ENCODE measurements around the gene CAPN6.

- TF ChIP-seq CTCF (IDR thresholded peaks at IDR 0.05) (no peak), EZH2 (IDR thresholded peaks at IDR 0.05) (no peak)
Observed at GRCh38 chrX:111216293-111216801, 53.9 kb downstream of the CAPN6 start.

All from neural progenitor cell (in vitro differentiated cells).